CD4-positive, alpha-beta T cell treated with Interleukin-21 for 1 hour (primary cell): Measurements from ENCODE around the gene STAP2.
"Not testable (repeated sequence)": the region's sequence is repeated elsewhere in the genome, so short reads cannot be mapped to it uniquely, and the experiment has no call there.

Experiments
- DNase-seq: peaks from one replicate; pipeline ENCODE4 v3.0.0-alpha.2; 2020

STAP2 gene

GRCh38 chr19:4295972-4296771 is 42.5 kb downstream of the STAP2 start:
- DNase-seq = no peak

GRCh38 chr19:4294389-4294788 is 44.2 kb downstream of the STAP2 start:
- no peak for DNase-seq

- DNase-seq = no peak
Observed at GRCh38 chr19:4292515-4292914, 46.1 kb downstream of the STAP2 start.

DNA sequence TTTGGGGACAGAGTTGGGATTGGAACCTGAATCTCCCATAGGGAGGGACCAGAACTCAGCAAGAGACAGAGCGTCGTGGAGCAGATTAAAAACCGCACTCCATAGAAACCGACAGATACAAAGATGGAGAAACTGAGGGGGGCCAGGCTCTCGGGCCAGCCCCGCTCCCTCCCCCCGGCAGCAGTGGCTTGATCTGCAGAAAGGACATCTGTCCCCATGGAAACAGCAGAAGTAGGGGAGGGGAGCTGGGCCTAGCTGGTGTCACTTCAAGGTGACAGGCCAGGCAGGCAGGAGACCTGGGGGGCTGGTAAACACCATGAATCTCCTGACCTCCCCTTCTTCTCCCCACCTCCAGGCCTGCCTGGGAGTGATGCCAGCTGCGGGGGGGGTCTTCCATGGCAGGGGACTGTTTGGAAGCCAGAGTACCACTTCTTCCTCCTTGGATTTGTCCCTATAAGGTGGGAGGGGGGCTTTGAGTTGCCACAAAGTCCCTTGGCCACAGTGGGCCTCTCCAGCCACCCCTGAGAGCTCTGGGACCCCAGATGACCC is 47.4 kb downstream of the STAP2 start:
- no peak for DNase-seq

DNA sequence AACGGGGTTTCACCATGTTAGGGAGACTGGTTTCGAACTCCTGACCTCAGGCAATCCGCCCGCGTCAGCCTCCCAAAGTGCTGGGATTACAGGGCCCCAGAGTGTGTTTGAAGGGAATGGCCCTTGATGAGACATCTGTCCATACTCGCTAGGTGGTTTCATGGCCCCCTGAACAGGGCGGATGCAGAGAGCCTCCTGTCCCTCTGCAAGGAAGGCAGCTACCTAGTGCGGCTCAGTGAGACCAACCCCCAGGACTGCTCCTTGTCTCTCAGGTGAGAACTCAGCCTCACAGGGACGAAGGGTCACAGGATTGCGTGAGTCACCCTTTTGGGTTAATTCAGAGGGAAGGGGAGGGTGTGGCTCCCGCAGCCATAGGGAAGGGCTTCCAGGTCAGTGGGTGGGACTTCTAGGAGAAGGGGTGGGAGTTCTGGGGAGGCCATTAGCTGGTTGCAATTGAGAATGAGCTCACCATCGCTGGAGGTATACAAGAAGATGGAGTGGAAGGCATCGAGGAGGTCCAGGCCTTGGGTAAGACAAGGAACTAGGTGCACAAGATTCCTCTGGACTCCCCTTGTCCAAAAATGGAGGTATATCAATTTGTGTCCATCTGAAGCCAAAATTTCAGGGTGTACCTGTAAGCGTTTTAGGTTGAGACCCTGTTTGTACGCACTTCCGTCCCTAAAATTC is 50.4 kb downstream of the STAP2 start:
- DNase-seq = no peak

GRCh38 chr19:4286141-4286540 is 52.5 kb downstream of the STAP2 start:
- DNase-seq = not testable (repeated sequence)

- no peak for DNase-seq
Observed at GRCh38 chr19:4284974-4285373, 53.7 kb downstream of the STAP2 start.

GRCh38 chr19:4284176-4284958 is 54.3 kb downstream of the STAP2 start:
- DNase-seq = no peak

DNA sequence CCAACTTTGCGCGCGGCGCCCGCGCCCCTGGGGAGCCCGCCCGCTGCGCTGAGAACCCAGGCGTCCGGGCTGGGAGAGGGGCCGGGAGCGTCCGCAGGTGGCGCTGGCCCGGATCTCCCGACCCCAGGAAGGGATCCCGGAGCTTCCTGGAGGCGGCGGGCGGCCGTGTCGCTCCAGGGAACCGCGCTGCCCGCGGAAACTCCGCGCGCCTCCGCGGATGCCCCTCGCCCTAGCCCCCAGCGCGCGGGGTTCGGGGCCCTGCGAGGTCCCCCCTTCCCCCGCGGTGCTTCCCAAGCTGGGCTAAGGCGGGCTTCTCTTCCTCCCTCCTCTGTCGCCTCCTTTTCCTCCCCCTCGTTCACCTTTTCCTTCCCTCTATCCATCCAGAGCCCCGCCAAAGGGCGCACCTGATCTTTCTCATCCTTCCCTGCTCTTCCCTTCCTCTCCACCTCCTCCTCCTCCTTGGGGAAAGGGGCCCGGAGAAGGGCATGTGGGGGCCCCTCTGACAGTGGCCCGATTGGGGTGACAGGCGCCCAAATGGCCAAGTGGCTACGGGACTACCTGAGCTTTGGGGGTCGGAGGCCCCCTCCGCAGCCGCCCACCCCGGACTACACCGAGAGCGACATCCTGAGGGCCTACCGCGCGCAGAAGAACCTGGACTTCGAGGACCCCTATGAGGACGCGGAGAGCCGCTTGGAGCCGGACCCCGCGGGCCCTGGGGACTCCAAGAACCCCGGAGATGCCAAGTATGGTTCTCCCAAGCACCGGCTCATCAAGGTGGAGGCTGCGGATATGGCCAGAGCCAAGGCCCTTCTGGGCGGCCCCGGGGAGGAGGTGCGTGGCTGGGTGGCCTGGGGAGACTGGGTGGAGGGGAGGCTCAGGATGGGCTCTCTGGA is 58.9 kb downstream of the STAP2 start:
- DNase-seq = no peak

DNA sequence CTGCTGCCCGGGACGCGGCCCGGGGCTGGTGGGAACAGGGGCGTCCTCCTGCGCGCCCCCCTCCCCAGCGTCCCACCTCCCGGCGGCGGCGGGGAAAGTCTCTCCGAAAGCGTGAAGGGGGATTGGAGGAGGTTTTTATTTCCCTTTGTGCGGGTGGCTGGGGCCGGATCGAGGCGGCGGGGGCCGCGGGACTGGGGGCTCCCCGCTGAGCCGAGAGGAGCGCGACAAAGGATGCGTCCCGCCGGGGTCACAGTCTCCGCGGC is 59.4 kb downstream of the STAP2 start:
- no peak for DNase-seq

DNA sequence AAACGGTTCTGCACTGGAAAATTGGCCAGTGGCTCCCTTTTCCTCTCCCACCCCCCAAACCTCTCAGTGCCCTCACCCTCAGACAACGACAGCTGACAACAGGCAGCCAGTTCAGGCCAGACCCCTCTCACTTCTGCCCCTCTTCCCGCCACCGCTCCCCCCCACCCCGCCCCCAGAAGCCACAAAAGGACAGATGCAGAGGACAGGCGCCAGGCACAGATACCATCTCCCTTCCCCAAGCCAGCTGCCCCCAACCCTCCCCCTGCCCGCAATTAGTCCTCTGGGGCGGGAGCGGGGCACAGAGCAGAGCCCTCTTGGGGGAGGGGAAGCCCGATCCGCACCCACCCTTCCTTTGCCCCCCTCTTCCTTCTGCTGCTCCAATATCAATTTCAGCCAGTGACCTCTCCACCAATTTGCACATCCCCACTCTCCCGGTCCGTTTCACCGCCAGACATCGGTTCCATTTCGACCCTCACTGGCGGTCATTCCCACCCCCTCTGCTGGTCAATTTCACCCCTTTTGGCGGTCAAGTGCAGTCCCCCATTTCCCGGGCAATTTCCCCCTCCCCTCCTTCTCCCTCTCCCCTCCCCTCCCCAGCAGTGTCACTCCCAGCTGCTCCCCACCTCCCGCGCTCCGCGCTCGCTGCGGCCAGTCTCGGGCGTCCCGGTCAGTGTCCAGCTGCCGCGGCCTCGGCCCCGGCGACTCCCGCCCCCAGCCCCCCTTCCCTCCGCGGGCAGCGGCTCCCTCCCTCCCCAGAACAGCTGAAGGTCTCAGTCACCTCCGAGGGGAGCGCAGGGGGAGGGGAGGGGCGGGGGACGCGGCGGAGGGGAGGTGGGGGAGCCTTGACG is 60.0 kb downstream of the STAP2 start, which contains the start of gene SHD:
Gene SHD (plus strand): TSS at position 848 of the 848 bp plus-strand sequence. CDS start 798 bp downstream, outside the sequence.
- no peak for DNase-seq

DNA sequence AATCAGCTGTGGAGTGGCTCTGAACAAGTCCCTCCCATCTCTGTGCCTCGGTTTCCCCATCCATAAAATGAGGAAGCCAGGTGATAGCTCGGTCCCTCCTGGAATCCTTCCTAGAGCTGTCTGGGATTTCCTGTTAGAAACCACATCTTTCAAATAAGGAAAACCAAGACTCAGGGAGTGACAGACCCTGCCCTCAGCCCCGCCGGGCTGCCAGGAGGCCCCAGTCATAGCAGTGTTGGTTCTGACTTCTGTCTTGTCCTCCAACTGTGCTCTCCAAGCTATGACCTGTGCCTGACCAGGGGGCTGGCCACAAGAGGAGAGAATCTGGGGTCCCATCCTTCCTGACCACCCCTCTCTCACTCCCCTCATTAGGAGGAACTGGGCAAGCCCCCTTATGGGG is 60.6 kb downstream of the STAP2 start:
- DNase-seq = no peak

- DNase-seq = no peak
Observed at GRCh38 chr19:4277191-4277696, 61.4 kb downstream of the STAP2 start.

DNA sequence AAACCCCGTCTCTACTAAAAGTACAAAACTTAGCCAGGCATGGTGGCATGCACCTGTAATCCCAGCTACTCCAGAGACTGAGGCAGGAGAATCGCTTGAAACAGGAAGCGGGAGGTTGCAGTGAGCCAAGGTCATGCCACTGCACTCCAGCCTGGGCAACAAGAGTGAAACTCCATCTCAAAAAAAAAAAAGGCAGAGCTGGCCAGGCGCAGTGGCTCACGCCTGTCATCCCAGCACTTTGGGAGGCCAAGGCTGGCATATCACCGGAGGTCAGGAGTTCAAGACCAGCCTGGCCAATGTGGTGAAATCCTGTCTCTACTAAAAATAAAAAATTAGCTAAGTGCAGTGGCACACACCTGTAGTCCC is 64.3 kb downstream of the STAP2 start:
- DNase-seq = not testable (repeated sequence)
